Gastroesophageal sphincter (tissue), 3 donors: ENCODE measurements around the gene LPO.

Experiments used
- EP300 ChIP-seq: sonication (generic); formaldehyde crosslinking; IDR thresholded peaks from one replicate; pipeline ENCODE4 v1.6.1; 2017; ENCODE audit warnings: antibody characterized with exemption, mild to moderate bottlenecking
- POLR2A ChIP-seq, 2 donors: fragments of 450-650 bp; IDR thresholded peaks; one replicate each; pipeline ENCODE4 v1.6.1; 2017; ENCODE audit warnings: antibody characterized with exemption in 2 of 2, mild to moderate bottlenecking in 2 of 2, moderate library complexity in 1 of 2
- TF ChIP-seq, protein P1 (sequence below), 4 experiments: fragments of 200-600 bp in 2 of 4; fragments of 450-650 bp in 2 of 4; sonication (generic) in 1 of 4; IDR thresholded peaks; one replicate each; pipeline ENCODE4 v1.5.1; 2017 to 2019; ENCODE audit warnings: antibody characterized with exemption in 4 of 4, mild to moderate bottlenecking in 2 of 4, moderate library complexity in 2 of 4

DNA sequence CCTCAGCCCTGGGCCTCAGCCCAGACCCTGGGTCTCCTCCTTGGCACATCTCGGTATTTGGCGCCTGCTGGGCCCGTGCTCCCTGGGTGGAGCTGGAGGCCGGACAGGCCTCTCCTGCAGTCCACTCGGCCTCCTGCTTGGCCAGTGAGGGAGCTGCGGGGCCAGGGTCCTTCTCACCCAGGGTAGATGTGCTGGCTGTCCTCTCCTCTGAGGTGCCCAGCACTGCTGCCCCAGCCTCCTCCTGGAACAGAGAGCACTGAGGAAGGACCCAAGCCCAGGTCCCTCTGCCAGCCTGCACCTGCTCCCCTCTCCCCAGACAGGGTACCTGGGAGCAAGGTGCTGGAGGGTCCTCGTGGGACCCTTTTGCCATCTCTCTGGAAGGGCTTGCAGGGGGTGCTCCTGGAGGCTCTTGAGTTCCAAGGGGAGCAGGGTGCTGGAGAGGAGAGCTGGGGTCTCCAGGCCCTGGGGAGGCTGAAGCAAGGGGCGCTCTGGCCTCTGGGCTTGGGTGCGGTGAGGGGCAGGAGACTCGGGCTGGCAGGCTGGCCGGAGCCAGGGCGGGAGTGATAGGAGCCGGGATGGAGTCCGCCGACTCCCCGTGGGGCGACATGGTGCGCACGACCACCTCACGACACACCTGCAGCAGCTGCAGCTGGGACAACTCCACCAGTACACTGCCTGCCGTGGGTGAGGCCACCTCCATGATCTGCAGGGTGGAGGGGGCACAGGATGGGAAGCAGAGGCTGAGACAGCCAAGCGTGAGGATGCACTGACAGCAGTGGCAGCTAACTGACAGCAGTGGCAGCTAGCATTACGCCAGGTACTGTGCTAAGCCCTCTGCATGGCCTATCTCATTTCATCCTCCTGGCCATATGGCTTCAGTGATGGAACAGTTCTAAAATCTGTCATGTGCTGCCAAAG is 72.4 kb downstream of the LPO start:
- TF ChIP-seq, protein P1, sequence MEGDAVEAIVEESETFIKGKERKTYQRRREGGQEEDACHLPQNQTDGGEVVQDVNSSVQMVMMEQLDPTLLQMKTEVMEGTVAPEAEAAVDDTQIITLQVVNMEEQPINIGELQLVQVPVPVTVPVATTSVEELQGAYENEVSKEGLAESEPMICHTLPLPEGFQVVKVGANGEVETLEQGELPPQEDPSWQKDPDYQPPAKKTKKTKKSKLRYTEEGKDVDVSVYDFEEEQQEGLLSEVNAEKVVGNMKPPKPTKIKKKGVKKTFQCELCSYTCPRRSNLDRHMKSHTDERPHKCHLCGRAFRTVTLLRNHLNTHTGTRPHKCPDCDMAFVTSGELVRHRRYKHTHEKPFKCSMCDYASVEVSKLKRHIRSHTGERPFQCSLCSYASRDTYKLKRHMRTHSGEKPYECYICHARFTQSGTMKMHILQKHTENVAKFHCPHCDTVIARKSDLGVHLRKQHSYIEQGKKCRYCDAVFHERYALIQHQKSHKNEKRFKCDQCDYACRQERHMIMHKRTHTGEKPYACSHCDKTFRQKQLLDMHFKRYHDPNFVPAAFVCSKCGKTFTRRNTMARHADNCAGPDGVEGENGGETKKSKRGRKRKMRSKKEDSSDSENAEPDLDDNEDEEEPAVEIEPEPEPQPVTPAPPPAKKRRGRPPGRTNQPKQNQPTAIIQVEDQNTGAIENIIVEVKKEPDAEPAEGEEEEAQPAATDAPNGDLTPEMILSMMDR (IDR thresholded peaks at IDR 0.05), result no peak
- no peak for TF ChIP-seq EP300
- no peak for TF ChIP-seq POLR2A (IDR thresholded peaks at IDR 0.05)
